CD4-positive, alpha-beta T cell treated with Interleukin-15 for 1 hour (primary cell): ENCODE results near the gene SRRM4.

ENCODE experiments used
- DNase-seq: peaks from one replicate; pipeline ENCODE4 v3.0.0-alpha.2; 2020

Gene SRRM4

GRCh38 chr12:119128527-119128926, 147.2 kb downstream of the SRRM4 start:
- no peak for DNase-seq

- no peak for DNase-seq
Observed at GRCh38 chr12:119129827-119130434, 148.6 kb downstream of the SRRM4 start.

- no peak for DNase-seq
Observed at GRCh38 chr12:119130523-119130922, 149.2 kb downstream of the SRRM4 start.

- no peak for DNase-seq
Observed at GRCh38 chr12:119134284-119135072, 153.1 kb downstream of the SRRM4 start.

GRCh38 chr12:119136811-119137410, 155.6 kb downstream of the SRRM4 start:
- no peak for DNase-seq

GRCh38 chr12:119139448-119139847, 158.1 kb downstream of the SRRM4 start:
- no peak for DNase-seq

GRCh38 chr12:119145367-119145766, 164.0 kb downstream of the SRRM4 start:
- no peak for DNase-seq

- DNase-seq = no peak
Observed at GRCh38 chr12:119147847-119148448, 166.6 kb downstream of the SRRM4 start.

GRCh38 chr12:119149270-119149669, 167.9 kb downstream of the SRRM4 start:
- no peak for DNase-seq

- no peak for DNase-seq
Observed at GRCh38 chr12:119151445-119152026, 170.2 kb downstream of the SRRM4 start.

GRCh38 chr12:119153477-119154434, 172.4 kb downstream of the SRRM4 start:
- DNase-seq = no peak

GRCh38 chr12:119154435-119154818, 173.1 kb downstream of the SRRM4 start:
- no peak for DNase-seq

GRCh38 chr12:119156401-119157044, 175.2 kb downstream of the SRRM4 start:
- no peak for DNase-seq

- no peak for DNase-seq
Observed at GRCh38 chr12:119157528-119157927, 176.2 kb downstream of the SRRM4 start.

GRCh38 chr12:119157978-119158377, 176.6 kb downstream of the SRRM4 start:
- no peak for DNase-seq

- DNase-seq = no peak
Observed at GRCh38 chr12:119158402-119158801, 177.1 kb downstream of the SRRM4 start.

- no peak for DNase-seq
Observed at GRCh38 chr12:119159844-119160243, 178.5 kb downstream of the SRRM4 start.

GRCh38 chr12:119167902-119168301, 186.6 kb downstream of the SRRM4 start:
- no peak for DNase-seq

- DNase-seq = no peak
Observed at GRCh38 chr12:119168721-119169120, 187.4 kb downstream of the SRRM4 start.

- DNase-seq = no peak
Observed at GRCh38 chr12:119169150-119169549, 187.8 kb downstream of the SRRM4 start.

GRCh38 chr12:119171291-119171690, 189.9 kb downstream of the SRRM4 start:
- no peak for DNase-seq
